Trophoblast cell (in vitro differentiated cells and primary cell): ENCODE measurements around the gene ZNF195.
"Not testable (repeated sequence)": the region's sequence is repeated elsewhere in the genome, so short reads cannot be mapped to it uniquely, and the experiment has no call there.

Experiments
- DNase-seq, 2 donors: peaks; one replicate each; pipeline ENCODE4 v3.0.0-alpha.2; 2016
- H2AFZ ChIP-seq: 2 replicates; pipeline ENCODE4 v1.6.1; 2013; ENCODE audit warnings: low read length, moderate library complexity, mild to moderate bottlenecking; ENCODE audit not compliant: insufficient read depth, poor library complexity
- H2AK5ac ChIP-seq: 2 replicates; pipeline ENCODE4 v1.6.1; 2013; ENCODE audit warnings: mild to moderate bottlenecking, low read length
- H2BK120ac ChIP-seq: 2 replicates; pipeline ENCODE4 v1.6.1; 2013; ENCODE audit warnings: low read length, mild to moderate bottlenecking, moderate library complexity; ENCODE audit not compliant: insufficient read depth, poor library complexity
- H2BK12ac ChIP-seq: 2 replicates; pipeline ENCODE4 v1.6.1; 2013; ENCODE audit warnings: mild to moderate bottlenecking, low read length, moderate library complexity
- H2BK5ac ChIP-seq: 2 replicates; pipeline ENCODE4 v1.6.1; 2013; ENCODE audit warnings: low read length, low read depth, moderate library complexity, mild to moderate bottlenecking; ENCODE audit not compliant: poor library complexity
- H3K14ac ChIP-seq: 2 replicates; pipeline ENCODE4 v1.6.1; 2013; ENCODE audit warnings: mild to moderate bottlenecking, low read length
- H3K18ac ChIP-seq: 2 replicates; pipeline ENCODE4 v1.6.1; 2013; ENCODE audit warnings: mild to moderate bottlenecking, low read length
- H3K23ac ChIP-seq: 2 replicates; pipeline ENCODE4 v1.6.1; 2013; ENCODE audit warnings: low read length
- H3K27ac ChIP-seq: 2 replicates; pipeline ENCODE4 v1.5.1; 2013; ENCODE audit warnings: low read depth, mild to moderate bottlenecking, inconsistent platforms, low read length, moderate library complexity
- H3K27me3 ChIP-seq: 2 replicates; pipeline ENCODE4 v1.6.1; 2013; ENCODE audit warnings: inconsistent platforms, mild to moderate bottlenecking, low read length, moderate library complexity; ENCODE audit not compliant: insufficient read depth
- H3K36me3 ChIP-seq, 2 experiments: 1 replicate in 1 of 2; 2 replicates in 1 of 2; pipeline ENCODE4 v1.6.1; 2013; ENCODE audit warnings: low read length in 2 of 2, mild to moderate bottlenecking in 2 of 2, moderate library complexity in 1 of 2; ENCODE audit not compliant: insufficient read depth in 2 of 2, control insufficient read depth in 1 of 2
- H3K4ac ChIP-seq: 2 replicates; pipeline ENCODE4 v1.6.1; 2013; ENCODE audit warnings: low read depth, mild to moderate bottlenecking, low read length, moderate library complexity
- H3K4me1 ChIP-seq, 2 experiments: 1 replicate in 1 of 2; 2 replicates in 1 of 2; pipeline ENCODE4 v1.6.1; 2013; ENCODE audit warnings: low read length in 2 of 2, mild to moderate bottlenecking in 2 of 2, moderate library complexity in 1 of 2; ENCODE audit not compliant: insufficient read depth in 2 of 2, control insufficient read depth in 1 of 2
- H3K4me2 ChIP-seq: 2 replicates; pipeline ENCODE4 v1.6.1; 2013; ENCODE audit warnings: inconsistent platforms, mild to moderate bottlenecking, low read length, moderate library complexity
- H3K4me3 ChIP-seq: 2 replicates; pipeline ENCODE4 v1.5.1; 2013; ENCODE audit warnings: mild to moderate bottlenecking, low read depth, low read length, inconsistent platforms
- H3K79me1 ChIP-seq: one replicate; pipeline ENCODE4 v1.6.1; 2013; ENCODE audit warnings: low read length
- H3K79me2 ChIP-seq: 2 replicates; pipeline ENCODE4 v1.6.1; 2013; ENCODE audit warnings: low read length, mild to moderate bottlenecking; ENCODE audit not compliant: control insufficient read depth, insufficient read depth, poor library complexity
- H3K9ac ChIP-seq: 2 replicates; pipeline ENCODE4 v1.6.1; 2013; ENCODE audit warnings: mild to moderate bottlenecking, low read length
- H3K9me3 ChIP-seq: 2 replicates; pipeline ENCODE4 v1.6.1; 2013; ENCODE audit warnings: low read depth, mild to moderate bottlenecking, control low read depth, inconsistent platforms, low read length; ENCODE audit not compliant: insufficient read depth
- H4K12ac ChIP-seq: 2 replicates; pipeline ENCODE4 v1.6.1; 2013; ENCODE audit warnings: low read depth, mild to moderate bottlenecking, low read length, moderate library complexity
- H4K8ac ChIP-seq: 2 replicates; pipeline ENCODE4 v1.6.1; 2013; ENCODE audit warnings: low read depth, mild to moderate bottlenecking, low read length, moderate library complexity
- H4K91ac ChIP-seq: one replicate; pipeline ENCODE4 v1.6.1; 2013; ENCODE audit warnings: low read depth, mild to moderate bottlenecking, low read length, moderate library complexity
- WGBS: extraction: QIAGEN DNeasy Blood & Tissue Kit; methylation state at CpG from one replicate; pipeline ENCODE4 v1.1.7; 2013; ENCODE audit warnings: missing lambda C conversion rate; ENCODE audit not compliant: insufficient read length, insufficient coverage; ENCODE audit errors: extremely low coverage; 5-methylcytosine and 5-hydroxymethylcytosine counted together

Gene ZNF195

DNA sequence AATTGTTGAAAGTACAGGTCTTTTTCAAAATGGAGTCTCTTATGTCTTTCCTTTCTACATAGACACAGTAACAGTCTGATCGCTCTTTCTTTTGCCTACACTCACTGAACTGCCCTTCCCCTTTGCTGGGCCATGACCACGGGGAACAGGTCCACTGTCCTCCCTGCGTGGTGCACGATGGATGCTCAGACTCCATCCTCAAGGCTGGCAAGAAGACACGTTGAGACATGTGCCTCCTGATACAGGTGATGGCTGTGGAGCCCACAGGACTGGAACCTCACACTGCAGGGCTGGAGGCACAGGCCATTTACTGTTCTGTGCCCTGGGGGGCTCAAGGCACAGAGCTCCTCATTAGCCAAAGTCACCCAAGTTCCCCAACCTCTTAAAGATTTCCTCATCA, 16.5 kb upstream of the ZNF195 start:
- not testable (repeated sequence) for H3K9ac ChIP-seq, H3K18ac ChIP-seq, H3K27me3 ChIP-seq, H3K36me3 ChIP-seq, H3K79me2 ChIP-seq, H2AK5ac ChIP-seq, H3K14ac ChIP-seq, H4K91ac ChIP-seq, H3K27ac ChIP-seq, H3K4ac ChIP-seq, H3K4me3 ChIP-seq, H2BK120ac ChIP-seq, H3K23ac ChIP-seq, DNase-seq, H3K4me1 ChIP-seq, H2AFZ ChIP-seq, H2BK12ac ChIP-seq, H4K8ac ChIP-seq, H3K9me3 ChIP-seq, H4K12ac ChIP-seq, H2BK5ac ChIP-seq, H3K79me1 ChIP-seq, H3K4me2 ChIP-seq
- no CpG with 5 or more reads among the region's 5 CpGs for WGBS

DNA sequence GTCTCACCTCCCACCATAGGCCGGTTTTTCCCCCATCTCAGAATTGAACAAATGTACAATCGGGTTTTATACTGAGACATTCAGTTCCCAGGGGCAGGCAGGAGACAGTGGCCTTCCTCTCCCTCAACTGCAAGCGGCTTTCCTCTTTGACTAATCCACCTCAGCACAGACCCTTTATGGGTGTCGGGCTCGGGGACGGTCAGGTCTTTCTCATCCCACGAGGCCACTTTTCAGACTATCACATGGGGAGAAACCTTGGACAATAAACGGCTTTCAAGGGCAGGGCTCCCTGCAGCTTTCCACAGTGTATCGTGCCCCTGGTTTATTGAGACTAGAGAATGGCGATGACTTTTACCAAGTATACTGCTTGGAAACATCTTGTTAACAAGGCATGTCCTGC, 16.0 kb upstream of the ZNF195 start:
- not testable (repeated sequence) for H3K27me3 ChIP-seq, H3K27ac ChIP-seq, H3K79me1 ChIP-seq, H2AFZ ChIP-seq, H3K18ac ChIP-seq, H4K12ac ChIP-seq, H3K4me2 ChIP-seq, H3K4me1 ChIP-seq, H3K23ac ChIP-seq, H4K91ac ChIP-seq, DNase-seq, H4K8ac ChIP-seq, H3K9me3 ChIP-seq, H3K14ac ChIP-seq, H3K36me3 ChIP-seq, H3K9ac ChIP-seq, H3K4me3 ChIP-seq, H2BK12ac ChIP-seq, H2BK5ac ChIP-seq, H3K4ac ChIP-seq, H3K79me2 ChIP-seq, H2BK120ac ChIP-seq, H2AK5ac ChIP-seq
- no CpG with 5 or more reads among the region's 10 CpGs for WGBS

DNA sequence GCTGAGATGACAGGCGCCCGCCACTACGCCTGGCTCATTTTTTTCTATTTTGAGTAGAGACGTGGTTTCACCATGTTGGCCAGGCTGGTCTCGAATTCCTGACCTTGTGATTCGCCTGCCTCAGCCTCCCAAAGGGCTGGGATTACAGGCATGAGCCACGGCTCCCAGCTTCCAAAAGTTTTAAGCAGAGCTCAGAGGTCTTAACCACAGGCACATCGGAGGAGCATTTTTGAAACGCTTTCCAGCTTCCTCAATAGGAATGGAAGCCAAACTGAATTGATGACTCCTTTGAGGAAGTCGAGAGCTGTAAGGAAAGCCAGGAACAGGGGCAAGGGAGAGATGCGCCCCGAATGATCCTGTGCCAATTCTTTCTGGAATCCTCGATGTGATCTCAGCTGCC, 14.5 kb upstream of the ZNF195 start:
- H4K91ac ChIP-seq, H3K9ac ChIP-seq, H3K4me1 ChIP-seq, H2BK12ac ChIP-seq, H3K4ac ChIP-seq, H2AK5ac ChIP-seq, H3K9me3 ChIP-seq, DNase-seq, H3K27ac ChIP-seq, H2BK5ac ChIP-seq, H4K8ac ChIP-seq, H3K79me1 ChIP-seq, H3K23ac ChIP-seq, H3K4me2 ChIP-seq, H4K12ac ChIP-seq, H3K27me3 ChIP-seq, H3K4me3 ChIP-seq, H3K79me2 ChIP-seq, H2AFZ ChIP-seq, H3K18ac ChIP-seq, H3K14ac ChIP-seq, H2BK120ac ChIP-seq, H3K36me3 ChIP-seq: not testable (repeated sequence)
- WGBS: no CpG with 5 or more reads among the region's 13 CpGs

DNA sequence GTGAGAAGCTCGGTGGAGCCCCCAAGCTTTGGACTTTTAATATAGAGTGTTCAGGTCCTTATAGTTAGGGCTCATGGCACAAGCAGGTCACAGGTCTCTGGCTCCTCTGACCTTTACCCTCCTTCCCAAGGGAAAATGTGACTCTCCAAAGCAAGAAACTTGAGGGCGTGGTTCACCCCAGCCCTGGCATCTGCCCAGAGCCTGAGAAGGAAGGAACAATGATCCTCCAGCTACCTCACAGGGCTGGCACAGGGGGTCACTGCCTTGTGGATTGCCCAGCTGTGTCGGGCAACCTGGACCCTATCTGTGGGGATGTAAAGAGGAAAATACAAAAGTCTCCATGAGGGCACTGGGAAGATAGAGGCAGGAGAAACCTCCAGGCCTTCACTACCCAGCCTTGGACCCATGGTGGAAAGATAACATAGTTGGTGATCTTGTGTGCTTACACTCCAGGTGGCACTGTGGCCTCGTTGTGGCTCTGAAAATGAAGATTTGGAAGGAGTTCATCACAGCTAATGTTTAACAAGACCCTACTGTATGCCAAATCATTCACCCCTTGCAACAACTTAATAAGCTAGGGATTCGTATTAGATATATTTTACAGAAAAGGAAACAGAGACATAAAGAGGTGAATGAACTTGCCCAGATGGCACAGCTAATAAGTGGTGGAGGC, 3.8 kb upstream of the ZNF195 start:
- Histone ChIP-seq H3K14ac (no peak overlapping the region), H4K12ac (no peak overlapping the region), H3K4me1 (peaks cover 5 to 6% of the 10 kb centered on the region in 2 experiments), H4K8ac (no peak overlapping the region), H2AFZ (no peak overlapping the region), H2BK12ac (no peak overlapping the region), H2BK5ac (no peak overlapping the region), H2BK120ac (no peak overlapping the region), H3K9me3 (peaks cover 2% of the 10 kb centered on the region), H3K18ac (no peak overlapping the region), H2AK5ac (no peak overlapping the region), H3K79me2 (peaks cover 9% of the 10 kb centered on the region), H3K27ac (no peak overlapping the region), H4K91ac (no peak overlapping the region), H3K4me3 (no peak overlapping the region), H3K4ac (no peak overlapping the region), H3K36me3 (peaks cover 5 to 13% of the 10 kb centered on the region in 2 experiments), H3K4me2 (no peak overlapping the region), H3K9ac (no peak overlapping the region), H3K79me1 (peaks cover 6% of the 10 kb centered on the region), H3K27me3 (no peaks in the 10 kb centered on the region), H3K23ac (no peak overlapping the region)
- no CpG with 5 or more reads among the region's 5 CpGs for WGBS
- DNase-seq: no peak
